ENCODE results near the gene CRLF1. TPM values are rescaled to one million over a fixed set of nuclear protein-coding genes. Genes with fewer than 3 reads are reported as not detected.
A peak's percentile ranks its signal among the peaks of the same experiment; 100 is the strongest.

CRLF1 gene
- total RNA-seq, 1 donor from 2014 or later = not detected

- no peak for ATAC-seq (ENCODE audit: low read depth)
- CTCF ChIA-PET = no interaction called here
- no peaks in the 10 kb centered on the region for H3K36me3 Mint-ChIP-seq (ENCODE audit: low read depth)
- no peaks in the 10 kb centered on the region for H3K27me3 Mint-ChIP-seq
- intact Hi-C loops (cut with micrococcal nuclease) = no loop called here
- TF ChIP-seq CTCF (IDR thresholded peaks at IDR 0.05) = no peak
- H3K4me3 Mint-ChIP-seq = no peak overlapping the region
- peaks cover 22% of the 10 kb centered on the region for H3K4me1 Mint-ChIP-seq
- POLR2A ChIA-PET = no interaction called here
- H3K9me3 Mint-ChIP-seq = no peaks in the 10 kb centered on the region
- no peak overlapping the region for H3K27ac Mint-ChIP-seq
- no peak for DNase-seq
Measured at GRCh38 chr19:18651733-18652132, 45.1 kb upstream of the CRLF1 start.

DNA sequence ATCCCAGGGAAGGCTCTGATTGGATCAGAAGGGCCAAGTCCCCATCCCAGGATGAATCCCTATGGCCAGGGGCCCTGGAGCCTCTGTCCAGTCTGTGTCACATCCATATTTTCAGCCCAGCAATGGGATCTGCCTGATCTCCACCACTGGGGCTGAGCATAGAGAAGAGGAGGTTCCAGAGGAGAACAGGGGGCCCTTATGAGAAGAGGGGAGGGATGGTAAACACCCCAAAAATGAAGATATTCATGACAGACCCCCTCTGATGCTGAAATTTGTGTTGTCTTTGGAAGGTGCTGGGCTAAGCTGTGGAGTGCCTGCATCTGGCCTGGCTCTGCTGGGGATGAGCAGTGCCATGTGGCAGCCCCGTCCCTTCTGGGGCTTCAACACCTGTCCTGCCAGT lies 44.7 kb upstream of the CRLF1 start:
- H3K27me3 Mint-ChIP-seq = no peaks in the 10 kb centered on the region
- no peaks in the 10 kb centered on the region for H3K9me3 Mint-ChIP-seq
- ChIA-PET CTCF (no interaction called here), POLR2A (no interaction called here)
- no peak for TF ChIP-seq CTCF (IDR thresholded peaks at IDR 0.05)
- DNase-seq (no peak), ATAC-seq (ENCODE audit: low read depth) (no peak)
- intact Hi-C loops (cut with micrococcal nuclease) = no loop called here
- H3K4me3 Mint-ChIP-seq = no peak overlapping the region
- no peak overlapping the region for H3K27ac Mint-ChIP-seq
- no peaks in the 10 kb centered on the region for H3K36me3 Mint-ChIP-seq (ENCODE audit: low read depth)
- H3K4me1 Mint-ChIP-seq = peaks cover 22% of the 10 kb centered on the region

GRCh38 chr19:18650468-18651041 lies 44.0 kb upstream of the CRLF1 start:
- no peaks in the 10 kb centered on the region for H3K27me3 Mint-ChIP-seq
- POLR2A ChIA-PET = no interaction called here
- TF ChIP-seq CTCF (IDR thresholded peaks at IDR 0.05) = no peak
- DNase-seq (no peak), ATAC-seq (ENCODE audit: low read depth) (no peak)
- no peaks in the 10 kb centered on the region for H3K36me3 Mint-ChIP-seq (ENCODE audit: low read depth)
- CTCF ChIA-PET = no interaction called here
- intact Hi-C loops (cut with micrococcal nuclease) = no loop called here
- H3K4me1 Mint-ChIP-seq = peaks cover 22% of the 10 kb centered on the region
- H3K9me3 Mint-ChIP-seq = no peaks in the 10 kb centered on the region
- no peak overlapping the region for H3K27ac Mint-ChIP-seq
- no peak overlapping the region for H3K4me3 Mint-ChIP-seq

DNA sequence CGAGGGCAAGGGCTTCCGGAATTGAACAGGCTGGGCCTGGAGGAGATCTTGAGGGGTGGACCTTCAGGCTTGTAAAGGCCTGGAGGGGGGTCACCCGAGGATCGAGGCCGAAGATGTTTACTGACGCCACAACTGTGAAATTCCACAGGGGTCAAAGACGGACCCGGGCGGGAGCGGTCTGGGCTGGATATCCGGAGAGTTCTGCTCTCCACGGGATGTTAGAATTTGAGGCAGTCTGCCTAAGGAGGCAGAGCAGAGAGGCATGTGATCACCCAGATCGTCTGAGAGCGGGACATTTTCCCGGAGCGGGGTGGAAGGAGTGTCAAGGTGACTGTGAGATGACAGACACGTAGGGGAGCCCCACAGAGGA lies 43.4 kb upstream of the CRLF1 start:
- H3K4me1 Mint-ChIP-seq = peaks cover 25% of the 10 kb centered on the region
- intact Hi-C loops (cut with micrococcal nuclease) = no loop called here
- H3K36me3 Mint-ChIP-seq (ENCODE audit: low read depth) = no peaks in the 10 kb centered on the region
- no peak for TF ChIP-seq CTCF (IDR thresholded peaks at IDR 0.05)
- POLR2A ChIA-PET = interaction anchor here (0.5 kb wide), 1 partner anchor 11 kb away, joined by 7 read pairs; no protein-coding TSS in a partner anchor
- no peak for ATAC-seq (ENCODE audit: low read depth)
- CTCF ChIA-PET = no interaction called here
- no peaks in the 10 kb centered on the region for H3K27me3 Mint-ChIP-seq
- peak overlapping the region; percentile 79 for H3K4me3 Mint-ChIP-seq
- DNase-seq = no peak
- peak overlapping the region; percentile 6 for H3K27ac Mint-ChIP-seq
- no peaks in the 10 kb centered on the region for H3K9me3 Mint-ChIP-seq

- Mint-ChIP-seq H3K27ac (peak overlapping the region; percentile 6), H3K4me1 (peaks cover 30% of the 10 kb centered on the region), H3K9me3 (no peaks in the 10 kb centered on the region), H3K36me3 (ENCODE audit: low read depth) (no peaks in the 10 kb centered on the region), H3K27me3 (no peaks in the 10 kb centered on the region), H3K4me3 (peak overlapping the region; percentile 79)
- intact Hi-C loops (cut with micrococcal nuclease) = no loop called here
- DNase-seq (no peak), ATAC-seq (ENCODE audit: low read depth) (peak; percentile 74)
- no peak for TF ChIP-seq CTCF (IDR thresholded peaks at IDR 0.05)
- POLR2A ChIA-PET = interaction anchor here (0.5 kb wide), 1 partner anchor 11 kb away, joined by 7 read pairs; no protein-coding TSS in a partner anchor
- CTCF ChIA-PET = no interaction called here
Measured at GRCh38 chr19:18649371-18650020, 42.9 kb upstream of the CRLF1 start.
